ENCODE data around the gene ZNF580. TPM values are rescaled to one million over a fixed set of nuclear protein-coding genes. Genes with fewer than 3 reads are reported as not detected.

Gene ZNF580
- polyA plus RNA-seq, 3 donors = 9.7 to 46.5 (median 10.7) TPM

DNA sequence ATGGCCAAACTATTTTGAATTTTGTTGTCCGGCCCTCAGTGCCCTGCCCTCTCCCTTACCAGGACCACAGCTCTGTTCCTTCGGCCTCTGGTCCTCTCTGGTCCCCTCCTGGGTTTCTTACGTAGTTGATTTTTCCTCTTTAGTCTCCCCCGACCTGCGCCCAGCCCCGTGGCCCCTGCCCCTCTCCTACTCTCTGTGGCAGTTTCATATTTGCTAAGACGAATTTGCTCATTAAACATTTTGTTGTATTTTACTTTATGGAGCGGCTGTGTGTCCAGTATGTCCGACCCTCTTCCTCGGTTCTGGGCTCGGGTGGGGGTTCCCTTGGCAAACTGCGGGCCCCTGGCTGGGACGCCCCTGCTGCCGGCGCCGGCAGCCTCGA, 33.6 kb downstream of the ZNF580 start:
- peaks cover 81% of the 10 kb centered on the region for H4K20me1 ChIP-seq (ENCODE audit: insufficient read depth, low read length)
- Mint-ChIP-seq H3K36me3 (peaks cover 58 to 67% of the 10 kb centered on the region in 2 donors), H3K4me1 (peaks cover 51% of the 10 kb centered on the region), H3K4me3 (peak overlapping the region in 1 of 2 donors; percentile 54), H3K27ac (peak overlapping the region; percentile 85 to 95 (median 91)), H3K9me3 (peaks cover 0 to 2% (median 0%) of the 10 kb centered on the region in 7 donors), H3K27me3 (ENCODE audit: low read depth in 3 of 3) (no peaks in the 10 kb centered on the region)
- no peak for DNase-seq
- no peaks in the 10 kb centered on the region for H3K27me3 ChIP-seq (ENCODE audit: control insufficient read depth in 2 of 2, insufficient read depth in 2 of 2, low read length in 2 of 2)
- peak overlapping the region; percentile 44 for H2AFZ ChIP-seq (ENCODE audit: insufficient read depth, low read depth, low read length, poor library complexity, severe bottlenecking)
- H3K4me3 ChIP-seq (replicated peaks in 1 of 3; ENCODE audit: low read depth in 2 of 3, low read length in 3 of 3) = peak overlapping the region; percentile 13 to 81 (median 32)
- H3K9ac ChIP-seq (ENCODE audit: insufficient read depth, low read length, poor library complexity, severe bottlenecking) = peak overlapping the region; percentile 84
- H3K27ac ChIP-seq (ENCODE audit: low read depth in 1 of 2, low read length in 2 of 2) = peak overlapping the region; percentile 71 to 87
- peaks cover 86% of the 10 kb centered on the region for H3K79me2 ChIP-seq (ENCODE audit: insufficient read depth, low read length)
- 72% methylated on average over 6 of the region's 17 CpGs for WGBS (ENCODE audit: insufficient coverage)
- H3K9me3 ChIP-seq (replicated peaks in 1 of 2; ENCODE audit: control insufficient read depth in 1 of 2, insufficient read depth in 1 of 2, low read length in 2 of 2) = no peaks in the 10 kb centered on the region
- peak overlapping the region; percentile 92 for H3K4me2 ChIP-seq (replicated peaks; ENCODE audit: extremely low read depth, low read length, poor library complexity, severe bottlenecking)
- TF ChIP-seq, protein P1, sequence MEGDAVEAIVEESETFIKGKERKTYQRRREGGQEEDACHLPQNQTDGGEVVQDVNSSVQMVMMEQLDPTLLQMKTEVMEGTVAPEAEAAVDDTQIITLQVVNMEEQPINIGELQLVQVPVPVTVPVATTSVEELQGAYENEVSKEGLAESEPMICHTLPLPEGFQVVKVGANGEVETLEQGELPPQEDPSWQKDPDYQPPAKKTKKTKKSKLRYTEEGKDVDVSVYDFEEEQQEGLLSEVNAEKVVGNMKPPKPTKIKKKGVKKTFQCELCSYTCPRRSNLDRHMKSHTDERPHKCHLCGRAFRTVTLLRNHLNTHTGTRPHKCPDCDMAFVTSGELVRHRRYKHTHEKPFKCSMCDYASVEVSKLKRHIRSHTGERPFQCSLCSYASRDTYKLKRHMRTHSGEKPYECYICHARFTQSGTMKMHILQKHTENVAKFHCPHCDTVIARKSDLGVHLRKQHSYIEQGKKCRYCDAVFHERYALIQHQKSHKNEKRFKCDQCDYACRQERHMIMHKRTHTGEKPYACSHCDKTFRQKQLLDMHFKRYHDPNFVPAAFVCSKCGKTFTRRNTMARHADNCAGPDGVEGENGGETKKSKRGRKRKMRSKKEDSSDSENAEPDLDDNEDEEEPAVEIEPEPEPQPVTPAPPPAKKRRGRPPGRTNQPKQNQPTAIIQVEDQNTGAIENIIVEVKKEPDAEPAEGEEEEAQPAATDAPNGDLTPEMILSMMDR (IDR thresholded peaks at IDR 0.05) = no peak
- intact Hi-C loops (cut with micrococcal nuclease) = loop anchor here in 1 of 2 donors (2.0 kb wide), 1 partner anchor 40 kb away; no protein-coding TSS in a partner anchor
- H3K36me3 ChIP-seq (replicated peaks in 1 of 2; ENCODE audit: control insufficient read depth in 1 of 2, insufficient read depth in 2 of 2, low read length in 2 of 2) = peaks cover 36 to 49% of the 10 kb centered on the region in 2 donors
- peaks cover 45% of the 10 kb centered on the region in 2 donors for H3K4me1 ChIP-seq (ENCODE audit: control insufficient read depth in 1 of 2, insufficient read depth in 2 of 2, low read length in 2 of 2)

DNA sequence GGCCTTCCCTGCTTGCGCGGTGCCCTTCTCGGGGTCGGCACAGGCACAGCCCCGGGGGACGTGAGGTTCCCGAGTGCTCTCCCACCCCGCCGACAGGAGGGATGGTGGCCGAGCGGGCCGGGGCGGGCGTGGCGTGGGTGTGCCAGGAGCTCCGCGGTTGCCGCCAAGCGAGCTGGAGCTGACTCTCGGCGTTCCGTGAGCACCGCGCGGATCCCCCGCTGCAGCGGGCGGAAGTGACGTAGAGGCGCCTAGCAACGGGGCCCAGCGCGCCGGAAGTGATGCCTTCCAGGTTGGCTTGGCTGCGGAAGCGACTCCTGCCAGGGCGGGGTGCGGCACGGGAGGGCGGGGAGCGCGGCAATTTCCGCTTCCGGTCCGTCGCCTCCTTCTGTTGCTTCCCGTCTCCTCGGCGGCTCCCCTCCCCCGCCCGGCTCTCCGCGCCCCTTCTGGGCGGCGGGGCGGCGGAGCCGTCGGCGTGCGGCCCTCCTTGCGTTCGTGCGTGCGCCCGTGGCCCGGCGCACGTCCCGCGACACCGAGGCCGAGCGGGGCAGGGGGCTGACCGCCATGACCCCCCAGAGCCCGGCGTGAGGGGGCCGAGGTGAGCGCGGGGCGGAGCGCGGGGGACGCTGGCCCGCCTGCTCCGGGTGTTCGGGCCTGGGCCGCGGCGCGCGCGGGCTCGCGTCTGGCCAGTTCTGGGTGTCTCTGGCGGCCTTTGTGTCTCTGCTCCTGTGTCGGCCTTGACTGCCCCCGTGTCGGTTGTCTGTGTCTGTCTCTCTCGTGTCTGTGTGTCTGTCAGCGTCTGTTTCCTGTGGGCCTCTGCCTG, 34.2 kb downstream of the ZNF580 start, which contains the start of gene EPN1:
Gene EPN1 (plus strand): TSS at position 386 of the 820 bp plus-strand sequence. CDS start 3,402 bp downstream, outside the sequence.
- H4K20me1 ChIP-seq (ENCODE audit: insufficient read depth, low read length) = peaks cover 81% of the 10 kb centered on the region
- peaks cover 36 to 49% of the 10 kb centered on the region in 2 donors for H3K36me3 ChIP-seq (replicated peaks in 1 of 2; ENCODE audit: control insufficient read depth in 1 of 2, insufficient read depth in 2 of 2, low read length in 2 of 2)
- H3K27me3 ChIP-seq (ENCODE audit: control insufficient read depth in 2 of 2, insufficient read depth in 2 of 2, low read length in 2 of 2) = no peaks in the 10 kb centered on the region
- H3K36me3 Mint-ChIP-seq = peaks cover 58 to 67% of the 10 kb centered on the region in 2 donors
- under 1% methylated on average over 95 of the region's 101 CpGs for WGBS (ENCODE audit: insufficient coverage)
- H3K9ac ChIP-seq (ENCODE audit: insufficient read depth, low read length, poor library complexity, severe bottlenecking) = peak within 1 kb of the TSS; percentile 84
- peak; percentile 96 to 98 (median 96) for DNase-seq
- peaks cover 86% of the 10 kb centered on the region for H3K79me2 ChIP-seq (ENCODE audit: insufficient read depth, low read length)
- H3K9me3 Mint-ChIP-seq = no peaks in the 10 kb centered on the region
- no peaks in the 10 kb centered on the region for H3K9me3 ChIP-seq (replicated peaks in 1 of 2; ENCODE audit: control insufficient read depth in 1 of 2, insufficient read depth in 1 of 2, low read length in 2 of 2)
- peak within 1 kb of the TSS; percentile 95 to 98 (median 96) for H3K27ac Mint-ChIP-seq
- H3K4me2 ChIP-seq (replicated peaks; ENCODE audit: extremely low read depth, low read length, poor library complexity, severe bottlenecking) = peak within 1 kb of the TSS; percentile 92
- peaks cover 51% of the 10 kb centered on the region in 2 donors for H3K4me1 ChIP-seq (ENCODE audit: control insufficient read depth in 1 of 2, insufficient read depth in 2 of 2, low read length in 2 of 2)
- H2AFZ ChIP-seq (ENCODE audit: insufficient read depth, low read depth, low read length, poor library complexity, severe bottlenecking) = peak within 1 kb of the TSS; percentile 44
- TF ChIP-seq, protein P1 (IDR thresholded peaks at IDR 0.05) = no peak
- no peaks in the 10 kb centered on the region for H3K27me3 Mint-ChIP-seq (ENCODE audit: low read depth in 3 of 3)
- peaks cover 57% of the 10 kb centered on the region for H3K4me1 Mint-ChIP-seq
- intact Hi-C loops (cut with micrococcal nuclease) = loop anchor here in 1 of 2 donors (2.0 kb wide), 1 partner anchor 40 kb away; no protein-coding TSS in a partner anchor
- H3K27ac ChIP-seq (ENCODE audit: low read depth in 1 of 2, low read length in 2 of 2) = peak within 1 kb of the TSS; percentile 71 to 87
- H3K4me3 ChIP-seq (replicated peaks in 1 of 3; ENCODE audit: low read depth in 2 of 3, low read length in 3 of 3) = peak within 1 kb of the TSS; percentile 81 to 93 (median 83)
- peak within 1 kb of the TSS; percentile 93 to 99 for H3K4me3 Mint-ChIP-seq

All from CD14-positive monocyte (primary cell).